H1 (cell line): ENCODE results near the gene PLA2G4E.

ENCODE experiments used
- CBX5 ChIP-seq: fragments of 300-800, 300-1000 bp; sonication (generic); IDR thresholded peaks from 2 replicates; pipeline ENCODE4 v1.7.1; 2016; ENCODE audit warnings: antibody characterized with exemption, low read length, low read depth
- CTCF ChIP-seq, 3 experiments: IDR thresholded peaks; 1 replicate in 2 of 3; 2 replicates in 1 of 3; pipeline versions ENCODE4 v1.5.1 to v1.6.1; 2011; ENCODE audit warnings: low read length in 3 of 3, mild to moderate bottlenecking in 3 of 3, inconsistent platforms in 2 of 3, low read depth in 1 of 3, moderate library complexity in 1 of 3; ENCODE audit not compliant: insufficient read depth in 1 of 3; ENCODE audit errors: control extremely low read depth in 1 of 3
- EP300 ChIP-seq, 2 experiments: IDR thresholded peaks; 1 replicate in 1 of 2; 2 replicates in 1 of 2; pipeline ENCODE4 v1.6.1; 2011 to 2012; ENCODE audit warnings: low read depth in 2 of 2, low read length in 2 of 2, mild to moderate bottlenecking in 2 of 2, borderline replicate concordance in 1 of 2, inconsistent platforms in 1 of 2, moderate library complexity in 1 of 2
- EZH2 ChIP-seq: fragments of 200-600 bp; sonication (generic); IDR thresholded peaks from 2 replicates; pipeline ENCODE4 v1.7.1; 2012; ENCODE audit warnings: low read depth, mild to moderate bottlenecking, moderate library complexity, low read length, inconsistent platforms; ENCODE audit not compliant: severe bottlenecking
- FOSL1 ChIP-seq: IDR thresholded peaks from 2 replicates; pipeline ENCODE4 v1.6.1; 2011; ENCODE audit warnings: mild to moderate bottlenecking, low read depth, low read length, moderate library complexity; ENCODE audit not compliant: insufficient read depth
- SUZ12 ChIP-seq: fragments of 200-600 bp; sonication (generic); IDR thresholded peaks from 2 replicates; pipeline ENCODE4 v1.6.1; 2012; ENCODE audit warnings: mild to moderate bottlenecking, inconsistent platforms, low read length, moderate library complexity, mixed read lengths
- YY1 ChIP-seq: IDR thresholded peaks from 2 replicates; pipeline ENCODE4 v1.6.1; 2011; ENCODE audit warnings: low read depth, mild to moderate bottlenecking, low read length

DNA sequence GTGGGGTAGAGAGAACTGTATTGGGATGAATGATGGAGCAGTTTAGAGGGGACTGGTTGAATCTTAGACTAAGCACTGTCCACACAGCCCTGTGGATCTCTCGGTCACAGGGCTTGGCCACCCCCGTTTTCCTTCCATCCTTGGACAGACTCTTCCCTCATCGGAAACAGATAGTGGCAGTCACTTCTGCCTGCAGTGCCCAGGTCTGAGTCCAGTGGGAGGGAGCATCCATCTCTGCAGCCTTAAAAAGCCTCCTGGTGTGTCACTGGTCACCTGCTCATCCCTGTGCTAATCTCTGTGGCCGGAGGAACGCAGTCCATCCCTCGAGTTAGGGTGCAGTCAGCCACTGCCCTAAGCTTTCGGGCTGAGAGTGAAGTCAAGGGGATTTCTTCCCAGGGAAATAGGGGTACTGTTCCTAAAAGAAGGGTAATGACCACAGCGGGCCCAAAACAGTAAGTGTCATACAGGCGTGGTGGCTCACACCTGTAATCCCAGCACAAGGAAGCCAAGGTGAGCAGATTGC, 41.5 kb upstream of the PLA2G4E start:
- no peak for TF ChIP-seq FOSL1
- no peak for TF ChIP-seq CTCF (IDR thresholded peaks at IDR 0.05; ENCODE audit: control extremely low read depth in 1 of 3, insufficient read depth in 1 of 3, low read depth in 1 of 3, low read length in 3 of 3)
- no peak for TF ChIP-seq YY1
- no peak for TF ChIP-seq SUZ12
- TF ChIP-seq EP300 (IDR thresholded peaks at IDR 0.05; ENCODE audit: borderline replicate concordance in 1 of 2, low read depth in 2 of 2, low read length in 2 of 2) = no peak
- TF ChIP-seq EZH2 = no peak
- no peak for TF ChIP-seq CBX5
